Measurements from ENCODE around the gene CYLD. TPM values are rescaled to one million over a fixed set of nuclear protein-coding genes. Genes with fewer than 3 reads are reported as not detected.

Gene CYLD
- total RNA-seq, 2 donors from 2014 or later = 28.1 to 30.2 TPM

- Histone ChIP-seq H3K27me3 (replicated peaks; ENCODE audit: insufficient read depth) (peaks cover 4% of the 10 kb centered on the region), H3K4me3 (no peak overlapping the region), H3K9me3 (no peaks in the 10 kb centered on the region), H3K4me1 (replicated peaks) (no peaks in the 10 kb centered on the region), H3K36me3 (no peaks in the 10 kb centered on the region), H3K27ac (no peak overlapping the region)
- no peak for DNase-seq (ENCODE audit: low spot score)
- WGBS = 81% methylated on average over 4 of the region's 4 CpGs
- intact Hi-C loops (cut with DNase I) = no loop called here
- no peak for TF ChIP-seq CTCF (IDR thresholded peaks at IDR 0.05)
- no peak for TF ChIP-seq POLR2A (IDR thresholded peaks at IDR 0.05)
- no peak for TF ChIP-seq POLR2AphosphoS5 (IDR thresholded peaks at IDR 0.05)
Observed at GRCh38 chr16:50842589-50842988, 100.7 kb downstream of the CYLD start.

- Histone ChIP-seq H3K27me3 (replicated peaks; ENCODE audit: insufficient read depth) (peaks cover 4% of the 10 kb centered on the region), H3K27ac (no peak overlapping the region), H3K4me1 (replicated peaks) (no peaks in the 10 kb centered on the region), H3K4me3 (no peak overlapping the region), H3K36me3 (no peaks in the 10 kb centered on the region), H3K9me3 (no peaks in the 10 kb centered on the region)
- DNase-seq (ENCODE audit: low spot score) = no peak
- TF ChIP-seq POLR2AphosphoS5 (IDR thresholded peaks at IDR 0.05) (no peak), POLR2A (IDR thresholded peaks at IDR 0.05) (no peak), CTCF (IDR thresholded peaks at IDR 0.05) (no peak)
- WGBS = 42% methylated on average over 5 of the region's 5 CpGs
- intact Hi-C loops (cut with DNase I) = no loop called here
Observed at GRCh38 chr16:50844840-50845239, 103.0 kb downstream of the CYLD start.

GRCh38 chr16:50845296-50845695 is 103.4 kb downstream of the CYLD start:
- no peak overlapping the region for H3K4me3 ChIP-seq
- no peaks in the 10 kb centered on the region for H3K9me3 ChIP-seq
- TF ChIP-seq CTCF (IDR thresholded peaks at IDR 0.05) (no peak), POLR2AphosphoS5 (IDR thresholded peaks at IDR 0.05) (no peak), POLR2A (IDR thresholded peaks at IDR 0.05) (no peak)
- H3K36me3 ChIP-seq = no peaks in the 10 kb centered on the region
- H3K27me3 ChIP-seq (replicated peaks; ENCODE audit: insufficient read depth) = peaks cover 4% of the 10 kb centered on the region
- intact Hi-C loops (cut with DNase I) = no loop called here
- H3K4me1 ChIP-seq (replicated peaks) = no peaks in the 10 kb centered on the region
- DNase-seq (ENCODE audit: low spot score) = no peak
- WGBS = 88% methylated on average over 2 of the region's 2 CpGs
- H3K27ac ChIP-seq = no peak overlapping the region

- TF ChIP-seq CTCF (IDR thresholded peaks at IDR 0.05) (no peak), POLR2A (IDR thresholded peaks at IDR 0.05) (no peak), POLR2AphosphoS5 (IDR thresholded peaks at IDR 0.05) (no peak)
- Histone ChIP-seq H3K36me3 (no peaks in the 10 kb centered on the region), H3K9me3 (no peaks in the 10 kb centered on the region), H3K27ac (no peak overlapping the region), H3K4me1 (replicated peaks) (no peaks in the 10 kb centered on the region), H3K27me3 (replicated peaks; ENCODE audit: insufficient read depth) (peaks cover 4% of the 10 kb centered on the region), H3K4me3 (no peak overlapping the region)
- 97% methylated on average over 2 of the region's 2 CpGs for WGBS
- DNase-seq (ENCODE audit: low spot score) = no peak
- intact Hi-C loops (cut with DNase I) = no loop called here
Observed at GRCh38 chr16:50846511-50846910, 104.6 kb downstream of the CYLD start.

GRCh38 chr16:50847166-50847565 is 105.3 kb downstream of the CYLD start:
- no peaks in the 10 kb centered on the region for H3K9me3 ChIP-seq
- no peak overlapping the region for H3K4me3 ChIP-seq
- peaks cover 4% of the 10 kb centered on the region for H3K27me3 ChIP-seq (replicated peaks; ENCODE audit: insufficient read depth)
- no peak overlapping the region for H3K27ac ChIP-seq
- intact Hi-C loops (cut with DNase I) = no loop called here
- TF ChIP-seq CTCF (IDR thresholded peaks at IDR 0.05) (no peak), POLR2A (IDR thresholded peaks at IDR 0.05) (no peak), POLR2AphosphoS5 (IDR thresholded peaks at IDR 0.05) (no peak)
- DNase-seq (ENCODE audit: low spot score) = no peak
- WGBS = 89% methylated on average over 3 of the region's 3 CpGs
- no peaks in the 10 kb centered on the region for H3K4me1 ChIP-seq (replicated peaks)
- H3K36me3 ChIP-seq = no peaks in the 10 kb centered on the region

Measured in prostate gland (tissue), 2 donors.